ENCODE results near the gene AAK1.
"Not testable (repeated sequence)": the region's sequence is repeated elsewhere in the genome, so short reads cannot be mapped to it uniquely, and the experiment has no call there.

The AAK1 gene

DNA sequence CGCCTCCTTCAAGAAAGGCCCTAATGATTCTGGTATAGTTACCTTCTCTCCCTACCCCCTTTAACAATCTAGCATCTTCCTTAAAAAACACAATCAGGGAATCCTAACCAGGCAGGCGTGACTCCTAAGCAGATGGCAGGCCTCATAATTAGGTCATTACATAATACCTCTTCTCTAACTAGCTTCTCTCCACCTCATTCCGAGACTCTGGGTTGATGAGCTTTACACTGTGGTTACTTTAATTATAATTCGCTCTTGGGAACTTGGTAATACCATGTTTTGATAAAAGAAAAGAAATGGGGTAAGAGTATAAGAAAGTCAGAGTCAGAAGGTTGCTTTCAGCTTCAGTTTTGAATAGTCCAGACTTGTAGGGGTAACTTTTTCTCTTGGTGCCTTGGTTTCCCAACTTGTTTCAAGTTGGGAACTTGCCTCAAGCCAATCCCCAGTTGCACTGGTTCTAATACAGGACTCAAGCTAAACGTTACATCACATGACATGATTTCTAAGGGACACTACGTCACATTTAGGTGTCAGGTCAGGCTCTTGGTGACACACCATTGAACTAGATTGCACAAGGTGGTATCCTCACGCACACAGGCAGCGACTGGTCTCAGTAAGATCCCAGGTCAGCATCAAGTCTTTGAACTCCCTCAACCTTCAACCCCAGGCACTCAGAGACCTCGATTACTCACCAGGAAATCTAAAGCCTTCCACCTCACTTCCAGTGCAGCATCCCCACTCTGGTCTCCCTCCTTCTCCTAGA lies 59.2 kb downstream of the AAK1 start:
- Histone ChIP-seq H3K9ac (ENCODE audit: low read length) (no peak overlapping the region), H3K27me3 (ENCODE audit: control insufficient read depth, insufficient read depth, low read length) (no peaks in the 10 kb centered on the region)

DNA sequence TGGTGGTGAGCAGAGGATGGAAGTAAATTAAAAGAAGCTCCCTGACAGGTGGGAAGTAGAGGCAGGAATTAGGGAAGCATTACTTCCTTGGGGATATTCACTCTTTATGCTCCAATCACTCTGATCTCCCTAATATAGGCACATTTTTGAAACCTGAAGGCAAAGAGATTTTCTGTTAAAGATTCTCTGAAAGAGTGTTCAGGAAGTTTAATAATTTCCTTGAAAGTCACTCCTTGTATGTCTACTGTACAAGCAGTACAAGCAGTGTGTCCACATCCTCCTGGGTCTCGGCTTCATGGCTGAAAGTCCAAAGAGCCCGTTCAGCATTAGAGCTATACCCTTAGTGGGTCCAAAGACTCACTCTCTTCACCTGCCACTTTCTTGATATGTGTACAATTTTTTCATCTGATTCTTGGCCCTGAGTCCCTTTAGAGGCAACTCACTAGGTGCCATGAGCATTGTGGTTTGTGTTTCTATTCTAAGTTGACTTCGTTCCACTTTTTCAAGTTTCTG lies 60.2 kb downstream of the AAK1 start:
- H3K27me3 ChIP-seq (ENCODE audit: control insufficient read depth, insufficient read depth, low read length): no peaks in the 10 kb centered on the region
- no peak overlapping the region for H3K9ac ChIP-seq (ENCODE audit: low read length)
- H3K4me1 ChIP-seq (ENCODE audit: control insufficient read depth, insufficient read depth, low read length): peaks cover 8% of the 10 kb centered on the region
- H3K4me3 ChIP-seq (ENCODE audit: low read length): no peak overlapping the region
- no peaks in the 10 kb centered on the region for H3K36me3 ChIP-seq (ENCODE audit: control insufficient read depth, insufficient read depth, low read length)
- no peak overlapping the region for H3K27ac ChIP-seq (ENCODE audit: low read depth, low read length)

More for the DNA sequence above, 59.2 kb downstream of the AAK1 start:
- Histone ChIP-seq H3K4me1 (ENCODE audit: control insufficient read depth, insufficient read depth, low read length) (peaks cover 8% of the 10 kb centered on the region), H3K36me3 (ENCODE audit: control insufficient read depth, insufficient read depth, low read length) (no peaks in the 10 kb centered on the region), H3K27ac (ENCODE audit: low read depth, low read length) (no peak overlapping the region), H3K4me3 (ENCODE audit: low read length) (no peak overlapping the region)

DNA sequence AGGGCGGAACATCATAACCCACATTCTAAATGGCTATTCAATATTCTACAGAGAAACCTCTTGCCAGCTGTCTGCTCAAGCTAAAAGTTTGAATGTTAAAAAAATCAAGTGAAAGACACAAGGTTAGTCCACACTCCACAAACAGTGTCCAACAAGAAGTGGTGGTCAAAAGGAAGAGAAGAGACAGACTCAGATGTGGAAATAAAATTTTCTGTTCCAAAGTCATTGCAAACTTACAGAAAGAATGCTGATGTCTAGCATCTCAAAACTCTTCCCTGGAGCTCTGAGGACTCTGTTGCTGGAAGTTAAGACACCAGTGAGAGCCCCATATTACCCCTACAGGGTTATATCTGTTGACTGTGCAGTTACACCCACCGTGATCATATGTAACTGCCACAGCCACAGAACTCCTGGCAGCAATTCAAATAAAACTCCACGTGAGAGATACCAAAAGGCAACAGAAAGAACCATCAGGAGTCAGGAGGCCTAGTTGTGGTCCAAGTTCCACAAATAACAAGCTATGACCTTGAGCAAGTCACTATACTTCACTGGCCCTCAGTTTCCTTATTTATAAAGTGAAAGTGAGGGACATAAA lies 60.9 kb downstream of the AAK1 start:
- Histone ChIP-seq H3K4me1 (ENCODE audit: control insufficient read depth, insufficient read depth, low read length) (peaks cover 8% of the 10 kb centered on the region), H3K9ac (ENCODE audit: low read length) (no peak overlapping the region), H3K4me3 (ENCODE audit: low read length) (no peak overlapping the region), H3K27me3 (ENCODE audit: control insufficient read depth, insufficient read depth, low read length) (no peaks in the 10 kb centered on the region), H3K36me3 (ENCODE audit: control insufficient read depth, insufficient read depth, low read length) (no peaks in the 10 kb centered on the region), H3K27ac (ENCODE audit: low read depth, low read length) (no peak overlapping the region)

DNA sequence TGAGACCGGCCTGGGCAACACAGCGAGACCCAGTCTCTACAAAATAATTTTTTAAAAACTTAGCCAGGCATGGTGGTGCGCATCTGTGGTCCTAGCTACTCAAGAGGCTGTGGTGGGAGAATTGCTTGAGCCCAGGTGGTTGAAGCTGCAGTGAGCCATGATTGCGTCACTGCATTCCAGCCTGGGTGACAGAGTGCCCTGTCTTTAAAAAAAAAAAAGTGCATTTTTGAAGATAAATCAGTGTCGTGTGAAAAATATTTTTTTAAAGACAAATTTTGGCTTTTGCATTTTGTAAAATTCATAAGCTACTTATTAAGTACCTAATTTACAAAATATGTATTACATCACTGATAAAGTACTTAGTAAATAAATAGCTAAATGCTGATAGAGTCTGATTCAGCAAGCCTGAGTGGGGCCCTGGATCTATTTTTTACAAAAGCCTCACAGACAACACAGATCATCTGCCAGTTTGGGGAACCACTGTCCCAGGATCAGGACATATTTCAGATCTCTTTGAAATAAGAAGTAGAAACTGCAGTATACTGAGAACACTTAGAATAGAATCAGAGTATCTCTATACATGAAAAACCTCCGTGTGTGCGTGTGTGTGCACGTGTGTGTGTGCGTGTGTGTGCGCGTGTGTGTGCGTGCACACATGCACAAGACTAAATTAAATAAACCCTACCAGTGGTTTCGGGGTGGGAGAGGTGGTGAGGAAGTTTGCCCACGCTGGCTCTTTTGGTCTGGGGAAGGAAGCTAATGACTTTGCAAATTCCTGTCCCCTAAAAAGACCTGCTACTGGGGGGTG lies 61.6 kb downstream of the AAK1 start:
- no peak overlapping the region for H3K27ac ChIP-seq (ENCODE audit: low read depth, low read length)
- peaks cover 8% of the 10 kb centered on the region for H3K4me1 ChIP-seq (ENCODE audit: control insufficient read depth, insufficient read depth, low read length)
- H3K36me3 ChIP-seq (ENCODE audit: control insufficient read depth, insufficient read depth, low read length): no peaks in the 10 kb centered on the region
- H3K4me3 ChIP-seq (ENCODE audit: low read length): no peak overlapping the region
- no peaks in the 10 kb centered on the region for H3K27me3 ChIP-seq (ENCODE audit: control insufficient read depth, insufficient read depth, low read length)
- H3K9ac ChIP-seq (ENCODE audit: low read length): no peak overlapping the region

DNA sequence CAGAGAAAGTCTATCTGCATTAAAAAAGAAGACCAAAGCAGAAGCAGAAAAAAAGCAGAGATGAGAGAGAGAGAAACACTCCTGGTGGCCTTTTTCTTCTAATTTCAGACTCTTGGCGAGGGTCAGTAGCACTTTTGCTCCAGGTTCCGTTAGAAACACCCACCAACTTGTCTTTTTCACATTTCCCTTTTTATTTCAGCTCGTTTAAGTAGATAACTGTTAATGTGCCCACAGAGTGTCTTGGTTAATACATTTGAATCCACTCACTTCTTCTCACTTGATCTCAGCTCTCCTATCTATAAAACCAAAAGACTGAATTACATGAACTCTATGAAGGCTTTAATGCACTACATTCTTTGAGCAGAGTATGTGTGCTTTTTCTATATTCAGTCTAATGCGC lies 63.1 kb downstream of the AAK1 start:
- Histone ChIP-seq H3K27ac (ENCODE audit: low read depth, low read length) (no peak overlapping the region), H3K9ac (ENCODE audit: low read length) (no peak overlapping the region), H3K36me3 (ENCODE audit: control insufficient read depth, insufficient read depth, low read length) (no peaks in the 10 kb centered on the region), H3K27me3 (ENCODE audit: control insufficient read depth, insufficient read depth, low read length) (no peaks in the 10 kb centered on the region), H3K4me1 (ENCODE audit: control insufficient read depth, insufficient read depth, low read length) (peaks cover 8% of the 10 kb centered on the region), H3K4me3 (ENCODE audit: low read length) (no peak overlapping the region)

DNA sequence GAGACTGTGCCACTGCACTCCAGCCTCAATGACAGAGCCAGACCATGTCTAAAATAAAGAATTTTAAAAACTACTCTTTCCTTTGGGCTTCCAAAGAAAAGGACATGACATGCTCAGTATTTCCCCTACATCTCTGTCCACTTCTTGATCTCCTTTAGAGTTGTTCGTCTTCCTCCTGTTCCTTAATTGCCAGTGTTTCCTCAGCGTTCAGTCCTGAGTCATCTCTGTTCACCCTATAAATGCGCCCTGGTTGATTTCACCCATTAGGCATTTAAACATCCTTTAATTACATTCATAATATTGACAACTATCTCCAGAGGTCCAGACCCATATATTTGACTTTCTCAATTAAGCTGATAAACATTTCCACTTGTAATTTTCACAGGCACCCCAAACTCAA lies 64.0 kb downstream of the AAK1 start:
- Histone ChIP-seq H3K9ac (ENCODE audit: low read length) (no peak overlapping the region), H3K27ac (ENCODE audit: low read depth, low read length) (no peak overlapping the region), H3K27me3 (ENCODE audit: control insufficient read depth, insufficient read depth, low read length) (no peaks in the 10 kb centered on the region), H3K4me3 (ENCODE audit: low read length) (no peak overlapping the region), H3K4me1 (ENCODE audit: control insufficient read depth, insufficient read depth, low read length) (peaks cover 8% of the 10 kb centered on the region), H3K36me3 (ENCODE audit: control insufficient read depth, insufficient read depth, low read length) (no peaks in the 10 kb centered on the region)

DNA sequence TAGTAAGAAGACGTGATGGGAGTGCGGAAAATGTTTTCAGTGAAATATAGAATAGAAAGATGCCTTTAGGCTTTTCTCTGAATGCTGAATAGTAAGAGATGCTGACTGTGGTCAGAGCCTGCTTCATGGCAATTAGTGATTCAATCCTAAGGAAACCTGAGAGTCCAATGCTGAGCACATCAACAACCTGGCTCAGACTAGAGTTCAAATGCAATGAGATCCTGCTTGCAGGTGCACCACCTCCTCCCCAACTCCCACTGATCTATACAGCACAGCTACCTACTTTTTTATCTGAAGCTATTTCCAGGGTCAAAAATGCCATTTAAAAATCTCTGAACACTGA lies 65.4 kb downstream of the AAK1 start:
- Histone ChIP-seq H3K9ac (ENCODE audit: low read length) (no peak overlapping the region), H3K27ac (ENCODE audit: low read depth, low read length) (no peak overlapping the region), H3K4me3 (ENCODE audit: low read length) (no peak overlapping the region), H3K4me1 (ENCODE audit: control insufficient read depth, insufficient read depth, low read length) (peaks cover 5% of the 10 kb centered on the region), H3K36me3 (ENCODE audit: control insufficient read depth, insufficient read depth, low read length) (no peaks in the 10 kb centered on the region), H3K27me3 (ENCODE audit: control insufficient read depth, insufficient read depth, low read length) (no peaks in the 10 kb centered on the region)

DNA sequence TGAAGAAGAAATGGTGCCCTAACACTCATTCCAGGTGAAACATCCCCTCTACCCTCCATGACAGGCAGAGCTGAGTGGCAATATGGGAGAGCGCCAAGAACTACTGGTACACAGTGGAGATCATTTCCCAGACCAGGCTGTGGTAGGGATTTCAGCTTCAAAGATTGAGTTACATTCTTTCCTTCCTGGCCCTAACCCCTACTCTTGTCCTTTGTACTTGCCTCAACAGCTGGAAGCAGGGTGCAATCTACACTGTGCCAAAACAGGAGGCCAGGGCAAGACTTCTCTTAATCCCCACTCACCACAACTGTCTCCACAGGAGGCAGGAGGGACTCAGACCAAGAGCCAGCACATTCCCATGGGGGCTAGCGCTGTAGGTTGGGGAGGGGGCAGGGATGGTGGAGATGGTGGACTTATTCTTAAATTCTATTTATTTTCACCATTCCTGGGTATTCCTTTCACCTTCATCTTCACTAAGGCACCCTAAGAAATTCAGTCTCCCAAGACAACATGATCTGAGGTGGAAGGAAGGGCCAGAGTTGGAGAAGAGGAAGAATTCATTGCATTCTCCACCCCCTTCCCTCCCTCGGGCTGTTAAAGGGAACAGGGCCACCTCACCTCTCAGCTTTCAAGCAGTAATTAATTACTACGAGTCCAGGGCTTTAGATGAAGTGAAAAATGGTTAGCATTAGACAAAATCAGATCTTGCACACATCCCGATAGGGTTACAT lies 65.9 kb downstream of the AAK1 start:
- H3K9ac ChIP-seq (ENCODE audit: low read length): no peak overlapping the region
- no peak overlapping the region for H3K27ac ChIP-seq (ENCODE audit: low read depth, low read length)
- no peak overlapping the region for H3K4me3 ChIP-seq (ENCODE audit: low read length)
- H3K4me1 ChIP-seq (ENCODE audit: control insufficient read depth, insufficient read depth, low read length): no peaks in the 10 kb centered on the region
- H3K36me3 ChIP-seq (ENCODE audit: control insufficient read depth, insufficient read depth, low read length): no peaks in the 10 kb centered on the region
- no peaks in the 10 kb centered on the region for H3K27me3 ChIP-seq (ENCODE audit: control insufficient read depth, insufficient read depth, low read length)

DNA sequence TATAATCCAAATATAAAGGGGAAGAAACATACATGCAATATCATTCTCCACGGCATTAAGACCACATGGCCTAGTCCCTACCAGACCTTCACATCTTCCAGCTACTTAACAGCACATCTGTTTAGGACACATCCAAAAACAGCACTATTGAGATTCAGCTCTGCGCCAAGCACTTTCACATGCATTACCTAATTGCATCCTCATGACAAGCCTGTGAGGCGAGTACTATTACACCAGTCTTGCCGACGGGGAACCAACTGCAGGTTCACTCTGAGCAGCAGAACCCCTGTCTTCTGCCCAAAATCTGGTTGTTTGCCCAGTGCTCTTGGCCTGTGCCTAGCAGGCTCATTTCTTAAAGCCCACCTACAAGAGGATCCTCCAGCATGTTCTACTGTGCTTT lies 66.7 kb downstream of the AAK1 start:
- Histone ChIP-seq H3K27me3 (ENCODE audit: control insufficient read depth, insufficient read depth, low read length) (no peaks in the 10 kb centered on the region), H3K36me3 (ENCODE audit: control insufficient read depth, insufficient read depth, low read length) (no peaks in the 10 kb centered on the region), H3K27ac (ENCODE audit: low read depth, low read length) (no peak overlapping the region), H3K9ac (ENCODE audit: low read length) (no peak overlapping the region), H3K4me1 (ENCODE audit: control insufficient read depth, insufficient read depth, low read length) (no peaks in the 10 kb centered on the region), H3K4me3 (ENCODE audit: low read length) (no peak overlapping the region)

DNA sequence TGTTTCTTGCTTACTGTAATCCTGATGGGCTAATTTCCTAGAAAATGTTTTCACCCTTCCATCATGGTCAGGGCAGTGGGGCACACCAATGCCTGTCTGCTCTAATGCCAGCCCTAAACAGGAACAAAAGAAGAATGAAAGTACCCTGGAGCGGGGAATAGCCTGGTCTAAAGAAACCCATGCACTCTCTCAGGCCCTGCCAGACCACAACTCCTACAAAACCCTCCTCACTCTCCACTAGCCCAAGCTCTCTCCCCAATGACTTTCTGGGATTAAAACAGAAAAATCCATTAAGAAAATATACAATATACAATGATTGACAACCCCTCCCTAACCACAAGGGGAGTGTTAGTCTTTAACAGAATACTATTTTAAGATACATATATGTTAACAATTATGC lies 67.6 kb downstream of the AAK1 start:
- Histone ChIP-seq H3K4me3 (ENCODE audit: low read length) (no peak overlapping the region), H3K4me1 (ENCODE audit: control insufficient read depth, insufficient read depth, low read length) (no peaks in the 10 kb centered on the region), H3K27me3 (ENCODE audit: control insufficient read depth, insufficient read depth, low read length) (no peaks in the 10 kb centered on the region), H3K9ac (ENCODE audit: low read length) (no peak overlapping the region), H3K36me3 (ENCODE audit: control insufficient read depth, insufficient read depth, low read length) (no peaks in the 10 kb centered on the region), H3K27ac (ENCODE audit: low read depth, low read length) (no peak overlapping the region)

DNA sequence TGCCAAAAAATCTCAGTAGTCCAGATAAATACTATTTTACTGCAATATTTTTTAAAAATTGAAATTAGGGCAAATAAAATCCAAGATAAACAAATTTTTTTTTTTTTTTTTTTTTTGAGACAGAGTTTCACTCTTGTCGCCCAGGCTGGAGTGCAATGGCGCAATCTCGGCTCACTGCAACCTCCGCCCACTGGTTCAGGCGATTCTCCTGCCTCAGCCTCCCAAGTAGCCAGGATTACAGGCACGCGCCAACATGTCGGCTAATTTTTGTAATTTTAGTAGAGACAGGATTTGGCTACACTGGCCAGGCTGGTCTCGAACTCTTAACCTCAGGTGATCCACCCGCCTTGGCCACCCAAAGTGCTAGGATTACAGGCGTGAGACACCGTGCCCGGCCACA lies 68.2 kb downstream of the AAK1 start:
- H3K4me1 ChIP-seq (ENCODE audit: control insufficient read depth, insufficient read depth, low read length); H3K4me3 ChIP-seq (ENCODE audit: low read length); H3K27ac ChIP-seq (ENCODE audit: low read depth, low read length); H3K9ac ChIP-seq (ENCODE audit: low read length); H3K27me3 ChIP-seq (ENCODE audit: control insufficient read depth, insufficient read depth, low read length); H3K36me3 ChIP-seq (ENCODE audit: control insufficient read depth, insufficient read depth, low read length): not testable (repeated sequence)

DNA sequence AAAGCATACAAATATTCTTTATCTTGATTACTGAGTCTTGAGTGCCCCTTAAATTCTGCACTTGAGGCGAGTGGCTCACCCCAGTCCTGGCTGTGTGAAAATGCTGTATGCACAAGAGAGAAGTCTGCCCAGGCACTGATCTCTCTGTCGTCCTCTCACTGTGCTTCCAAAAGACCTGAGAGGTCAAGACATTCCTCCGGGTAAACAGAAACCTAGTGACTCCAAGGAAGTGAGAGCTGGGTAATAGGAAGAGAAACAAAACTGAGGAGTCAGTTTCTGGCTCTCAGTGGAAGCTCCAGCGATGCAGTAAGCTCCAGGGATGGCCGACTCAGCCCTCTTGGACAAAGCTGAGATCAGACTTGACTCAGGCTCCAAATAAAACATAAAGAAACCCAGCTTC lies 70.9 kb downstream of the AAK1 start:
- Histone ChIP-seq H3K36me3 (ENCODE audit: control insufficient read depth, insufficient read depth, low read length) (no peaks in the 10 kb centered on the region), H3K9ac (ENCODE audit: low read length) (no peak overlapping the region), H3K27me3 (ENCODE audit: control insufficient read depth, insufficient read depth, low read length) (no peaks in the 10 kb centered on the region), H3K4me3 (ENCODE audit: low read length) (no peak overlapping the region), H3K27ac (ENCODE audit: low read depth, low read length) (no peak overlapping the region), H3K4me1 (ENCODE audit: control insufficient read depth, insufficient read depth, low read length) (no peaks in the 10 kb centered on the region)

Data from rectal smooth muscle tissue (tissue), 1 donor.